ENCODE data around the gene DOCK4.

The DOCK4 gene

GRCh38 chr7:112012242-112012641 lies 194.0 kb downstream of the DOCK4 start:
- no peak for DNase-seq (ENCODE audit: low spot score)

GRCh38 chr7:112010994-112011393 lies 195.2 kb downstream of the DOCK4 start:
- no peak for DNase-seq (ENCODE audit: low spot score)

DNA sequence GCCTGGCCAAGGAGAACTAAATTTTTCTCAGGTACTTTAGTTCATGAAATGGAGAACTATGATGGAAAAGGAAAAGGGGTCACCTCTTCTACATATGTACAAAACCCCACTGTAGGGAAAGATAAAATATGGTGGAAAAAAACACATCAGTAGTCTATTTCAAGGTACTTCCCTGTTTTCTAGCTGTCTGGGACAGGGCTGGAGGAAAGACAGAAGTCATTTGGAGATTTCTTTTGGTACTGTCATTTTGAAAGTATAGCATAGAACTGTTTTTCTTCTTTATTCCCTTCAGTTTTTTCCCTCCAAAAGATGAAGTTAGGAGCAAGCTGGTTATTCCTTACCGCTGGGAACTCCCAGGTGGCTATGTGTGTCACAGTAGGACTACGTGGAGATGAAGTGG lies 196.1 kb downstream of the DOCK4 start:
- no peak for DNase-seq (ENCODE audit: low spot score)

DNA sequence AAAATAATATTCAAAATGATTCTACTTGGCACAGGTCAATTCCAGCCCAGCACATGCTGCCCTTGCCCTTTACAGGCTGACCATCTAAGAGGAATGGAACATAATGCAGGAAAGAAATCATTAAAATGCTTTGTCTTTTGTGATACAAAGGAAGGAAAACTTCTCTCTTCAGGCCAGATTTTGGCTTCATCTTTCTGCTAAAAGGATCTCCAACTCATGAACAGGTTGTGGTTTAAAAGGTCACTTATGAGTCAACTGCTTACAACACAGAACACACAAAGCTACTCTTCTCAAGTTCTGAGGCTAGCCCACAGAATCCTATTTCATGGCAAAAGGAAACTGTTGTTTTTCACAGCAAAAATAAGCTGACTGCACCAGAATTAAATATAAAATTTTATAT lies 197.1 kb downstream of the DOCK4 start:
- no peak for DNase-seq (ENCODE audit: low spot score)

GRCh38 chr7:112007185-112007584 lies 199.0 kb downstream of the DOCK4 start:
- DNase-seq (ENCODE audit: low spot score): no peak

DNA sequence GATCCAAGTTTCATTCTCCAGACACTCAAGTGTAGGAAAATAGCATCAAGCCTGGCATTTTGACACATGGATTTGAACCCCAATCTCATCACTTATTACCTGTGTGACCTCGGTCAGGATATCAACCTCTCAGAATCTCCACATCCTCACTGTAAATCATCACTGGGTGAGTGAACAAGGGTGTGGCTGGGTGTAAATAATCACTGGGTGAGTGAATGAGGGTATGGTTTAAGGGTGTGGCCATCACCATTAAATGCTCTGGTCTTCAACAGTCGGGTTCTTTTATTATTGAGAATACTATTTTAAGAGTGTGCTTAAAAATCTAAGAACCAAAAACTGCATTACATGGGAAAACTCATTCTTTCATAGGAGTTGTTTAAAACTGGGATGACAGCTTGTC lies 200.1 kb downstream of the DOCK4 start:
- no peak for DNase-seq (ENCODE audit: low spot score)

- DNase-seq (ENCODE audit: low spot score): no peak
Measured at GRCh38 chr7:112005205-112005775, 200.9 kb downstream of the DOCK4 start.

DNA sequence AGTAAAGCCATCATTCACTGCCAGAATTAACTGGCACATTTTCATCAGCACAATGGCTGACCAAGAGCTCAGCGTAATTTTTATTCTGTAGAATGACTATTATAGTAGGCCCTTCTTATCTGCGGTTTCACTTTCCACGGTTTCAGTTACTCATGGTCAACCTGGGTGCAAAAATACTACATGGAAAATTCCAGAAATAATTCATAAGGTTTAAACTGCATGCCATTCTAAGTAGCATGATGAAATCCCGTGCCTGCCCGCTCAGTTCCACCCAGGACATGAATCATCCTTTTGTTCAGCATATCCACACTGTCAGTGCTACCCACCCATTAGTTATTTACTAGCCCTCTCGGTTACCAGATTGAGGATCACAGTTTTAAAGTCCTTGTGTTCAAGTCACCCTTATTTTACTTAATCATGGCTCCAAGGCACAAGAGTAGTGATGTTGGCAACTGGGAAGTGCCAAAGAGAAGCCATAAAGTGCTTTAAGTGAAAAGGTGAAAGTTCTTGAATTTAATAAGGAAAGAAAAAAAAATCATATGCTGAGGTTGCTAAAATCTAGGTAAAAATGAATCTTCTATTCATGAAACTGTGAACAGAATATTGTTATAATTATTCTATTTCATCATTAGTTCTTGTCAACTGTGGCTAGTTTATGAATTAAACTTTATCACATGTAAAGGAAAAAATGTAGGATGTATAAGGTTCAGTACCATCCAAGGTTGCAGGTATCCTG lies 204.9 kb downstream of the DOCK4 start:
- DNase-seq (ENCODE audit: low spot score): no peak

DNA sequence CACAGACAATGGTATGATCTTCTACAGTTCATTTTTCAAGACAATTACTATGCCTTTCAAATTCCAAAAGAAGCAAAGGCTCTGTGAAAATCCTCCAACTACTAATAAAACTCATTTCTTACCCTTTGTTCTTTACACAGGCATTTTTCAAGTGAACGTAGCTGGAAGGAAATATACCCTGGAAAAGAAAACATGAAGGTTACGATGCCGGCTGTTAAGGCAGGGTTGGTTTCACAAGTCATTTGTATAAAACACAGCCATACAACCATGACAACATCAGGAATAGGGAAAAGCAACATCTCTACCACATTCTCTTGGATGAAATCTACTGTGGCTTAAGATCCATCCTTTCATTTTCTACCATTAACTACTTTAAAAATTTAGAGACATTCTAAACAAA lies 207.9 kb downstream of the DOCK4 start:
- no peak for DNase-seq (ENCODE audit: low spot score)

DNA sequence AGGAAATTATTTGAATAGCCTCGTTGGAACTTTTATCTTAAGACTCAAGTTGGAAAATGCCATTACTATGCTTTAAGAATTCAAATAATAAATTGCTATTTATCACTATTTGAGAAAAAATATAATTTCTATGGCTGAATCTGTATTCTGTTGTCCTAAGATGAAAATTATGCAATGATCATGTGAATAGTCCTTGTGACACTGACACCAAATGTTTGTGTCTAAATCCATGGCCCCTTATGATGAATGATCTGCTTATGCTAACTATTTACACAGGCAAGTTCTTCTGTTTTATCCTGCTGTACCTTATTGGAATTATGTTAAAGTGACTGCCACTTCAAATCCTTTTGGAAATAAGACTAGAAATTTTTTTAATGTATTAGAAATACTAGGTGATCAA lies 208.7 kb downstream of the DOCK4 start:
- DNase-seq (ENCODE audit: low spot score): no peak

DNA sequence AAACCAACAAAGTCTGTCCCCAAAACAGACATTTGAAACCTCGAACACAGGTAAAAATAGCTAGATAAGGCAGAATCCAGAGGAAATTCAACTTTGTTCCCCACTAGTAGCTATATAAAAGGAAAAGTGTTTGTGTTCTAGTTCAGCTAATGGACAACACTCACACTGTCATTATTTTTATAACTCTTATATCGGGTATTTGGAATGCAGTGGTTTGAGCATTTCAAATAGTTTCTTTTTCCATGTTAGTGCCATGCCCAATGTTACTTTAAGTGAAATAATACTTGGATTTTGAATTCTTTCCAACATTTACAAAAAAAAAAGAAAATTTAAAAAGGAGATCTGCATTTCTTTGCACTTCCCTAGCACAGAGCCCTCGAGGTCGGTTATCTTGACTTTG lies 213.6 kb downstream of the DOCK4 start:
- DNase-seq (ENCODE audit: low spot score): no peak

DNA sequence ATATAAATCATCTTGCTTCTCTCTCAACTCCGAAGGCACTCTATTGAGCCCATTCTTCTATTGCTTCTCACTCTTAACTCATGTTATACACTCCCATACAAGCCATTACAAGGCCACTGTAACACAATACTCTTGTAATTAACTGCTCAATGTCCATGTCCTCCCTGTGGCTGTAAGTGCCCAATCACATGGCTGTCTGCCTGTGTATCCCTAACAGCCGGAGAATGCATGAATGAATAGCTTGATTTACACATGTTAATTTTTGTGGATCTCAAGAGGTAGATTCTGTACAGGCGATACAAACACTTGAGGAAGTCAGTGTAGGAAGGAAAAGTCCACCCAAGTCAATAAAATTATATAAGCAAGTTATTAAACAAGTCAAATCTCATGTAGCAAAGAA lies 215.6 kb downstream of the DOCK4 start:
- no peak for DNase-seq (ENCODE audit: low spot score)

- DNase-seq (ENCODE audit: low spot score): no peak
Measured at GRCh38 chr7:111987886-111988285, 218.3 kb downstream of the DOCK4 start.

GRCh38 chr7:111987115-111987826 lies 218.9 kb downstream of the DOCK4 start:
- no peak for DNase-seq (ENCODE audit: low spot score)

- no peak for DNase-seq (ENCODE audit: low spot score)
Measured at GRCh38 chr7:111986601-111987000, 219.6 kb downstream of the DOCK4 start.

GRCh38 chr7:111985798-111986197 lies 220.4 kb downstream of the DOCK4 start:
- no peak for DNase-seq (ENCODE audit: low spot score)

- no peak for DNase-seq (ENCODE audit: low spot score)
Measured at GRCh38 chr7:111982804-111983203, 223.4 kb downstream of the DOCK4 start.

DNA sequence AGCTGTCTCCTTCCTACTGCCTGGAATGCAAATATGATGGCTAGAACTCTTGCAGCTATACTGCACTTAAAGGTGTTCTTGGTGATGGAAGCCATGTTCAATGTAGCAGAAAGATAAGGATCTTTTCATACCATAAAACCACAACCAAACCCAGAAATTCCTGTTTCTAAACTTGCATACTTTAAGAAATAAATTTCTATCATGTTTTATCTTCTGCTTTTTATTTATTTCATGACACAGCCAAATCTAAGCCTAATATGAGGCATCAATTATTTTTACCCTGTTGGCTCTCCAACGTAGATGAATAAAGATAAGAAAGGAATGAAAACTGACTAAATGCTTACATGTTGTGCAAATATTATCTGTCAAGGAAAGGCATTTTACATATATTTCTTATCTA lies 224.1 kb downstream of the DOCK4 start:
- DNase-seq (ENCODE audit: low spot score): no peak

DNA sequence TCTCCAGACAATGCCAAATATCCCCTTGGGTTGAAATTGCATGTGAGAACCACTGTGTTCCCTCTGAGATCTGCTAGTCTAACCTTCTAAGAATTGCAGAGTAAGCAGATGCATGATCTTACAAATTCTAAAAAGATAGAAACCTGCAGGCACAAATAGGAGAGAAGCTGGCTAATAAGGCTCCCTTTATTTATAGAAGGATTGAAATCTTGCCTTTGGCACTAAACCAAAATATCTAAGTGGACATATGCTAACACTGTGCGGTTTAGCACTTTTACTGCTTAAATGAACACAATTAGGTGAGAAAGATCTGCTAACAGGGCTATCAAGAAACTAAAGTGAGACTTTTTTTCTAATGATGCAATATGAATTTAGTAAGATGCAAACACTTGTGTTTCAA lies 225.5 kb downstream of the DOCK4 start:
- DNase-seq (ENCODE audit: low spot score): no peak

DNA sequence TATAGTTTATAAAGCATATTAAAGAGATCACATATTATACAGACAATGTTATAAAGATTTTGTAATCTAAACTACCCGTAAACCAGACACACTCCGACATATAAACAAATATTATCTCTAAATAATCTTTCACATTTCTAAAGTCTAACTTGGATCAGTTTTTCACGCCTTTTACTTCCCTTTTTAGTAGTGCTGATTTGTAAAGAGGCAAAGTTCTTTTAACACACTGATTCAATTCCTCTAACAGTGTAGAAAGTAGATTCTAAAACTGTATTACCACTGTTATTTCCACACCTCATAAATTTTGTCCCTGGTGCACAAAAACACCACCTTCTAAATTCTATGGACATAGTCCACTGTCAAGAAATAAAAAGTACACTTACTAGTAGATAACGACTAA lies 230.9 kb downstream of the DOCK4 start:
- no peak for DNase-seq (ENCODE audit: low spot score)

GRCh38 chr7:111960984-111961383 lies 245.2 kb downstream of the DOCK4 start:
- DNase-seq (ENCODE audit: low spot score): no peak

GRCh38 chr7:111958896-111959295 lies 247.3 kb downstream of the DOCK4 start:
- DNase-seq (ENCODE audit: low spot score): no peak

GRCh38 chr7:111958431-111958830 lies 247.8 kb downstream of the DOCK4 start:
- no peak for DNase-seq (ENCODE audit: low spot score)

DNA sequence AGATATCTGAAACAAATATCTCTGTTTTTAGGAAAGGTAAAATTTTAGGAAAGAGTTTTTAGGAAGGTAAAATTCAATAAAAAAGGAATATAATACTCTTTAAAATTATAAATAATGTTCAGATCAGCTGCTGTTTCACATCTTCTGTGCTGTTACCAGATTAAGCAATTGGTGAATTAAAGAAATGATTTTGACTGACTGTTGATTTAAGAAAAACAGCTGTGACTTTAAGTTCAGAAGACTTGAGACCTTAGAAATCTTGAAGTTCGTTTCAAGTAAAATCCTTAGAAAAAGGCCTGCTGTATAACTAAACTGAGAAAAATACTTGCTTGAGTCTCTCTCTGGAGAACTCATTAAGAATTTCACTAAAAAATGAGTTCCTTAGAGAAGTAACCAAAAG lies 250.6 kb downstream of the DOCK4 start:
- no peak for DNase-seq (ENCODE audit: low spot score)
